Nephron progenitor cell (in vitro differentiated cells): Measurements from ENCODE around the gene PCDH15.

Source experiments
- DNase-seq: peaks from one replicate; pipeline ENCODE4 v3.0.0; 2021
- H3K27ac Mint-ChIP-seq: 2 replicates; pipeline ENCODE4 v1.8.0; 2021; ENCODE audit warnings: mild to moderate bottlenecking, moderate library complexity, mixed read lengths
- H3K27me3 Mint-ChIP-seq: 2 replicates; pipeline ENCODE4 v1.8.0; 2021; ENCODE audit warnings: mild to moderate bottlenecking, low read depth, mixed read lengths; ENCODE audit not compliant: poor library complexity
- H3K36me3 Mint-ChIP-seq: 2 replicates; pipeline ENCODE4 v1.8.0; 2021; ENCODE audit warnings: low read depth, mixed read lengths
- H3K4me1 Mint-ChIP-seq: 2 replicates; pipeline ENCODE4 v1.8.0; 2021; ENCODE audit warnings: mixed read lengths
- H3K4me3 Mint-ChIP-seq: 2 replicates; pipeline ENCODE4 v1.8.0; 2021; ENCODE audit warnings: mild to moderate bottlenecking, moderate library complexity, mixed read lengths
- H3K9me3 Mint-ChIP-seq: 2 replicates; pipeline ENCODE4 v1.8.0; 2021; ENCODE audit warnings: mild to moderate bottlenecking, moderate library complexity, mixed read lengths
- TF ChIP-seq, protein P1 (sequence below): fragments of 200-600 bp; sonication (generic); IDR thresholded peaks from 2 replicates; pipeline ENCODE4 v1.5.0; 2021; ENCODE audit warnings: antibody characterized with exemption

PCDH15 gene

DNA sequence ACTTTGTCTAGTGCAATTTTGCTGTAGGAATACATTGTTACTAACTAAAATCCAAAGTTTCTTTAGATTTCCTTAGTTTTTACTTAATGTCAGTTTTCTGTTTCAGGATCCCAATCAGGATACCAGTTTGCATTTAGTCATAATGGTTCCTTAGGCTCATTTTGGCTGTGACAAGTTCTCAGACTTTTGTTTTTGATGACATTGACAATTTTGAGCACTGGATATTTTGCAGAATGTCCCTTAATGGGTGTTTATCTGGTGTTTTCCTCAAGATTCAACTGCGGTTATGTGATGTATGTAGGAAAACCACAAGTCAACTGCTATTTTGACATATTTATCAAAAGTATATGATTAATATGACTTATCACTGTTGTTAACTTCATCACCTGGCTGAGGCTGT, 482.6 kb downstream of the PCDH15 start:
- no peak for DNase-seq
- TF ChIP-seq, protein P1, sequence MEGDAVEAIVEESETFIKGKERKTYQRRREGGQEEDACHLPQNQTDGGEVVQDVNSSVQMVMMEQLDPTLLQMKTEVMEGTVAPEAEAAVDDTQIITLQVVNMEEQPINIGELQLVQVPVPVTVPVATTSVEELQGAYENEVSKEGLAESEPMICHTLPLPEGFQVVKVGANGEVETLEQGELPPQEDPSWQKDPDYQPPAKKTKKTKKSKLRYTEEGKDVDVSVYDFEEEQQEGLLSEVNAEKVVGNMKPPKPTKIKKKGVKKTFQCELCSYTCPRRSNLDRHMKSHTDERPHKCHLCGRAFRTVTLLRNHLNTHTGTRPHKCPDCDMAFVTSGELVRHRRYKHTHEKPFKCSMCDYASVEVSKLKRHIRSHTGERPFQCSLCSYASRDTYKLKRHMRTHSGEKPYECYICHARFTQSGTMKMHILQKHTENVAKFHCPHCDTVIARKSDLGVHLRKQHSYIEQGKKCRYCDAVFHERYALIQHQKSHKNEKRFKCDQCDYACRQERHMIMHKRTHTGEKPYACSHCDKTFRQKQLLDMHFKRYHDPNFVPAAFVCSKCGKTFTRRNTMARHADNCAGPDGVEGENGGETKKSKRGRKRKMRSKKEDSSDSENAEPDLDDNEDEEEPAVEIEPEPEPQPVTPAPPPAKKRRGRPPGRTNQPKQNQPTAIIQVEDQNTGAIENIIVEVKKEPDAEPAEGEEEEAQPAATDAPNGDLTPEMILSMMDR, result no peak
- H3K9me3 Mint-ChIP-seq, result no peaks in the 10 kb centered on the region
- peaks cover 5% of the 10 kb centered on the region for H3K4me1 Mint-ChIP-seq
- no peak overlapping the region for H3K4me3 Mint-ChIP-seq
- no peaks in the 10 kb centered on the region for H3K27me3 Mint-ChIP-seq
- peak overlapping the region; percentile 51 for H3K27ac Mint-ChIP-seq
- H3K36me3 Mint-ChIP-seq, result peaks cover 13% of the 10 kb centered on the region

DNA sequence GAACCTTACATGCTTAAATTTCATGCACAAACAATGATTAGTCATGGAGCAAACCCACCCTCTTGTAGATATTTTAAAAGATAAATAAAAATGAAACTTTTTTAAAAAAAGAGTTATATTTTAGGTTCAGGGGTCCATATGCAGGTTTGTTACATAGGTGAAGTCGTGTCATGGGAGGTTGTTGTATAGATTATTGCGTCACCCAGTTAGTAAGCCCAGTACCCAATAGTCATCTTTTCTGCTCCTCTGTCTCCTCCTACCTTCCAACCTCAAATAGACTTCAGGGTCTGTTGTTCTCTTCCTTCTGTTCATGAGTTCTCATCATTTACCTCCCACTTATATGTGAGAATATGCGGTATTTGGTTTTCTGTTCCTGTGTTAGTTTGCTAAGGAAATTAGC, 486.6 kb downstream of the PCDH15 start:
- H3K4me1 Mint-ChIP-seq, result peaks cover 5% of the 10 kb centered on the region
- no peak for DNase-seq
- H3K9me3 Mint-ChIP-seq, result no peaks in the 10 kb centered on the region
- H3K4me3 Mint-ChIP-seq, result no peak overlapping the region
- no peak overlapping the region for H3K27ac Mint-ChIP-seq
- no peaks in the 10 kb centered on the region for H3K27me3 Mint-ChIP-seq
- peaks cover 13% of the 10 kb centered on the region for H3K36me3 Mint-ChIP-seq
- TF ChIP-seq, protein P1, result no peak

DNA sequence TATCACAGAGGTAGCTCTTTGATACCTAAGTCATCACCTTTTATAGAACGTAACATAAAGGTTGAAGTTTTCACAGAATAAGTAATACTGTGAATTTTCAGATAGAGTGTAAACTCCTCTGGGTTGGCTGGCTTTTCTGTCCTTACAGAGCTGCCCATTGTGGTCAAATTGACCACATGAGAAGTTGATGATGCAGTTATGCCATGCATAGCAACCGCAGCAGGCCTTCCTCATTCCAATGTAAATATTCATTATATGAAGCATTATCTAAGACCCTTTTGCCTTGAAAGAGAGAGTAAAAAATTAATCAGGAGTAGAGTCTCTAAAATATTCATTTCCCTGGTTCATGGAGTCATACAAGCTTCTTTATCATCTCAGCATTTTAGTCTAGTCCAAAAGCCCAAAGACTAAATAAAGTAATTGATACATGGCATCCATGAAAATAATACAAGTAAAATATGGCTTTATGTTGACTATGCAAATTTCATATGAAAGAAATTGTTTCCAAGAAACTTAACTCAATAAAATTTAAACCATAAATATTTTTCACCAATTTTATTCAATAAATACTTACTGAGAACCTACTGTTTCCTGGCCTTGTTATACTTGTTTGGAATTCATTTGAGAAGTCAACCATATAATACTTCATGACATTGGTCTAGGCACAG, 516.4 kb downstream of the PCDH15 start:
- Mint-ChIP-seq H3K4me3 (no peak overlapping the region), H3K27me3 (no peaks in the 10 kb centered on the region), H3K36me3 (no peaks in the 10 kb centered on the region), H3K9me3 (no peaks in the 10 kb centered on the region), H3K4me1 (no peaks in the 10 kb centered on the region), H3K27ac (no peak overlapping the region)
- DNase-seq, result no peak
- TF ChIP-seq, protein P1, result no peak

DNA sequence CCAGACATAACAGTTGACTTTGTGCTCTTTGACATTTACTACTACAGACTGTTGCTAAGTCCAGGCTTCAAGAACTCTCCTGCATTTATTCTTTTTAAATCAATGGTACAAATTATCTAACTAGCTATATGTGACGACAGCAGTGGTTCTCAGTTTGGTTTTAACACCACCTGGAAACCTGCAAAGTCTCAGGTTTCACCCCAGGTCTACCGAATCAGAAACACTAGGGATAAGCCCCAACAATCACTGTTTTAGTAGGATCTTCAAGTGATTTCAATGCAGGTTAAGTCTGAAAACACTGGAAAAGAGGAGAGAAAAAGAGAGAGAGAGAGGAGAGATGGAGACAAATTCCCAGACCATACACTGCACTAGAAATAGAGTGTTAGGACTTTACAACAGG, 519.0 kb downstream of the PCDH15 start:
- no peak for DNase-seq
- no peaks in the 10 kb centered on the region for H3K9me3 Mint-ChIP-seq
- no peaks in the 10 kb centered on the region for H3K36me3 Mint-ChIP-seq
- no peaks in the 10 kb centered on the region for H3K27me3 Mint-ChIP-seq
- no peak overlapping the region for H3K4me3 Mint-ChIP-seq
- TF ChIP-seq, protein P1, result no peak
- H3K27ac Mint-ChIP-seq, result no peak overlapping the region
- H3K4me1 Mint-ChIP-seq, result no peaks in the 10 kb centered on the region

DNA sequence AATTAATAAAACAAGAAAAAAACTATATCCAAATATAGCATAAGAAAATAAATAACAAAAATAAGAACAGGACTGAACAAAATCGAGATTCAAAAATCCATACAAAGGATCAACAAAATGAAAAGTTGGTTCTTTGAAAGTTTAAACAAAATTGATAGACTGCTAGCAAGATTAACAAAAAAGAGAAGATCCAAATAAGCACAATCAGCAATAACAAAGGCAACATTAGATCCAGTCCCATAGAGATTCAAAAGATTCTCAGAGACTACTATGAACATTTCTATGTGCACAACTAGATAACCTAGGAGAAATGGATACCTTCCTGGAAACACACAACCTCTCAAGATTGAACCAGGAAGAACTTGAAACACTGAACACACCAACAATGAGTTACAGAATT, 534.6 kb downstream of the PCDH15 start:
- TF ChIP-seq, protein P1, result no peak
- no peak overlapping the region for H3K27ac Mint-ChIP-seq
- H3K4me3 Mint-ChIP-seq, result no peak overlapping the region
- no peaks in the 10 kb centered on the region for H3K36me3 Mint-ChIP-seq
- no peaks in the 10 kb centered on the region for H3K27me3 Mint-ChIP-seq
- peaks cover 12% of the 10 kb centered on the region for H3K9me3 Mint-ChIP-seq
- no peaks in the 10 kb centered on the region for H3K4me1 Mint-ChIP-seq
- no peak for DNase-seq

DNA sequence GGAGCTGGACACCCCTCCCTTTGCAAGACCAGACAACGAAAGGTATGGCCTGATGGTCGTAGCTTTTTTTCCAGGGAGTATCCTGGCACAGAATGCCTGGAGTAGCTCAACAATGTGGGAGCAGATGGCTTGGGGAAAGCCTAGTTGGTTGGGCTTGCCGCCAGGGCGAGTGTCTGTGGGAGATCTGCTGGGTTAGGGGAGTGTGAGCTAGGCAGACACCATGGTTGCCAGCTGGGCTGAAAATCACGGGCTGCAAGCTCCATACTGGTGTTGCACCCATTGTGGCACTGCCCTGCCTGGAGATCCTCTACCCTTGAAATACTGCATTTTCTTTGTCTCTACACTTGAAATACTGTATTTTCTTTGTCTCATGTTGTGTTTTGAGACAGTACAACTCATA, 538.3 kb downstream of the PCDH15 start:
- Mint-ChIP-seq H3K4me3 (no peak overlapping the region), H3K36me3 (no peaks in the 10 kb centered on the region), H3K27me3 (no peaks in the 10 kb centered on the region), H3K27ac (no peak overlapping the region), H3K9me3 (peaks cover 12% of the 10 kb centered on the region), H3K4me1 (no peaks in the 10 kb centered on the region)
- TF ChIP-seq, protein P1, result no peak
- DNase-seq, result no peak
